K562 (cell line): Measurements from ENCODE around the gene IQSEC3. TPM values are rescaled to one million over a fixed set of nuclear protein-coding genes. Genes with fewer than 3 reads are reported as not detected.
"Not testable (repeated sequence)": the region's sequence is repeated elsewhere in the genome, so short reads cannot be mapped to it uniquely, and the experiment has no call there.

Experiments
- ATAC-seq: fragments of 200-7000 bp; cut with Tn5 transposase; 3 replicates; pipeline ENCODE4 v1.9.1; 2020; ENCODE audit warnings: moderate library complexity
- BruUV-seq: library from RNA; stranded (reverse); fragments of 400-500 nt; replicated peaks from 2 replicates; lab custom pipeline; 2021; lab: Mats Ljungman, UMichigan
- CTCF ChIA-PET: fragments of 300-600 bp; formaldehyde crosslinking; extraction: SDS; loops from one replicate; lab custom pipeline; 2021; ENCODE audit warnings: low intra/inter-chr PET ratio; lab: Yijun Ruan, JAX
- POLR2A ChIA-PET: fragments of 300-600, 350-650 bp; sonication (Branson Sonifier 250); formaldehyde crosslinking; extraction: SDS; loops from one replicate; lab custom pipeline; 2021; ENCODE audit warnings: antibody characterized with exemption, inconsistent platforms; lab: Yijun Ruan, JAX
- DNase-seq, 4 experiments: peaks; one replicate each; pipeline versions ENCODE4 v3.0.0 to v3.0.0-alpha.2; 2011 to 2018; ENCODE audit warnings: low spot score in 3 of 4, mixed read lengths in 3 of 4; ENCODE audit errors: extremely low read depth in 1 of 4
- FAIRE-seq: peaks from 2 replicates; lab custom pipeline; 2011; peaks lifted over from hg19 to GRCh38; lab: Jason Lieb, UNC
- H2AFZ ChIP-seq: 2 replicates; pipeline ENCODE4 v1.6.0; 2011; ENCODE audit warnings: low read depth, low read length, control low read depth, inconsistent platforms
- H3K27ac ChIP-seq: fragments of 200-600 bp; 3 replicates; pipeline ENCODE4 v1.8.0; 2011; ENCODE audit warnings: low read depth, mild to moderate bottlenecking, control low read depth, inconsistent platforms, low read length, moderate library complexity, mixed read lengths; ENCODE audit errors: extremely low read depth
- H3K27me3 ChIP-seq, 2 experiments: fragments of 300-600 bp in 1 of 2; 2 replicates in 1 of 2; 3 replicates in 1 of 2; pipeline versions ENCODE4 v1.6.0 to v1.8.0; 2011; ENCODE audit warnings: inconsistent platforms in 2 of 2, low read length in 2 of 2, mild to moderate bottlenecking in 1 of 2, mixed read lengths in 1 of 2, moderate library complexity in 1 of 2; ENCODE audit not compliant: control insufficient read depth in 2 of 2, insufficient read depth in 2 of 2
- H3K36me3 ChIP-seq: fragments of 300-600 bp; 3 replicates; pipeline ENCODE4 v1.8.0; 2011; ENCODE audit warnings: mild to moderate bottlenecking, low read length, inconsistent platforms; ENCODE audit not compliant: control insufficient read depth, insufficient read depth
- H3K4me1 ChIP-seq, 2 experiments: fragments of 200-600 bp in 1 of 2; replicated peaks in 1 of 2; 2 replicates in 1 of 2; 3 replicates in 1 of 2; pipeline versions ENCODE4 v1.5.1 to v1.8.0; 2011; ENCODE audit warnings: inconsistent platforms in 2 of 2, low read length in 2 of 2, mild to moderate bottlenecking in 1 of 2, mixed read lengths in 1 of 2, moderate library complexity in 1 of 2; ENCODE audit not compliant: control insufficient read depth in 2 of 2, insufficient read depth in 2 of 2
- H3K4me2 ChIP-seq: 2 replicates; pipeline ENCODE4 v1.6.1; 2011; ENCODE audit warnings: low read length, control low read depth, inconsistent platforms, mixed read lengths; ENCODE audit not compliant: insufficient read depth
- H3K4me3 ChIP-seq: fragments of 200-600 bp; sonication (generic), shearing (Covaris generic); 2 replicates; pipeline ENCODE4 v1.5.1; 2016; ENCODE audit warnings: control low read depth, inconsistent platforms
- H3K79me2 ChIP-seq: fragments of 200-600 bp; 3 replicates; pipeline ENCODE4 v1.8.0; 2011; ENCODE audit warnings: low read length, inconsistent platforms; ENCODE audit not compliant: control insufficient read depth, insufficient read depth
- H3K9ac ChIP-seq, 2 experiments: 2 replicates each; pipeline versions ENCODE4 v1.6.0 to v1.6.1; 2011; ENCODE audit warnings: low read depth in 2 of 2, low read length in 2 of 2, control low read depth in 1 of 2, inconsistent platforms in 1 of 2, mild to moderate bottlenecking in 1 of 2, mixed read lengths in 1 of 2; ENCODE audit not compliant: insufficient read depth in 1 of 2
- H3K9me1 ChIP-seq: one replicate; pipeline ENCODE4 v1.6.0; 2011; ENCODE audit warnings: inconsistent platforms, mild to moderate bottlenecking, low read length, moderate library complexity; ENCODE audit not compliant: control insufficient read depth, insufficient read depth
- H3K9me3 ChIP-seq: replicated peaks from 2 replicates; pipeline ENCODE4 v1.5.1; 2011; ENCODE audit warnings: low read depth, low read length, inconsistent platforms; ENCODE audit not compliant: control insufficient read depth, insufficient read depth
- H4K20me1 ChIP-seq: replicated peaks from 2 replicates; pipeline ENCODE4 v1.6.1; 2011; ENCODE audit warnings: low read length, inconsistent platforms, mixed read lengths; ENCODE audit not compliant: control insufficient read depth, insufficient read depth
- WGBS: fragments of 100-300 bp; shearing (Covaris generic); methylation state at CpG from one replicate; pipeline ENCODE4 v1.1.6; 2016; ENCODE audit warnings: low coverage, mixed read lengths; ENCODE audit not compliant: insufficient coverage; ENCODE audit errors: missing lambda C conversion rate; 5-methylcytosine and 5-hydroxymethylcytosine counted together
- in situ Hi-C: fragments of 300-500 bp; cut with MboI; formaldehyde crosslinking; loops from 4 replicates; pipeline ENCODE4 v1.15.0; 2018; ENCODE audit warnings: inconsistent platforms, mixed read lengths
- intact Hi-C: fragments of 100-400 bp; cut with micrococcal nuclease; formaldehyde crosslinking; loops from 2 replicates; pipeline ENCODE4 v1.14.2; 2022
- polyA plus RNA-seq, 8 experiments: library from polyadenylated mRNA; depleted of rRNA in 4 of 8; stranded (reverse) in 5 of 8; unstranded in 3 of 8; fragments of >200 nt; fragmentation: Nextera tagmentation in 2 of 8; fragmentation: Illumina TruSeq in 1 of 8; extraction: Ambion mirVana in 2 of 8; extraction: Trizol in 1 of 8; gene quantifications; 2 replicates each; pipeline versions ENCODE4 v1.2.1 to v1.2.3, GENCODE V29; 2011 to 2014; ENCODE audit warnings: inconsistent platforms in 1 of 8, missing spikeins in 1 of 8
- total RNA-seq, 7 experiments: library from RNA; depleted of rRNA in 6 of 7; stranded (reverse); fragments of >200 nt in 6 of 7; fragmentation: Illumina TruSeq in 2 of 7; extraction: Trizol in 2 of 7; gene quantifications; 2 replicates each; pipeline versions ENCODE4 v1.2.1 to v1.2.3, GENCODE V29; 2011 to 2021; ENCODE audit warnings: low replicate concordance in 1 of 7

Gene IQSEC3
- total and polyA plus RNA-seq, 9 of the 15 experiments (the other 6 are each of a cell fraction or from before 2014, with no cell fraction given): under 0.01 to 0.25 (median 0.08) TPM; not detected in 3

DNA sequence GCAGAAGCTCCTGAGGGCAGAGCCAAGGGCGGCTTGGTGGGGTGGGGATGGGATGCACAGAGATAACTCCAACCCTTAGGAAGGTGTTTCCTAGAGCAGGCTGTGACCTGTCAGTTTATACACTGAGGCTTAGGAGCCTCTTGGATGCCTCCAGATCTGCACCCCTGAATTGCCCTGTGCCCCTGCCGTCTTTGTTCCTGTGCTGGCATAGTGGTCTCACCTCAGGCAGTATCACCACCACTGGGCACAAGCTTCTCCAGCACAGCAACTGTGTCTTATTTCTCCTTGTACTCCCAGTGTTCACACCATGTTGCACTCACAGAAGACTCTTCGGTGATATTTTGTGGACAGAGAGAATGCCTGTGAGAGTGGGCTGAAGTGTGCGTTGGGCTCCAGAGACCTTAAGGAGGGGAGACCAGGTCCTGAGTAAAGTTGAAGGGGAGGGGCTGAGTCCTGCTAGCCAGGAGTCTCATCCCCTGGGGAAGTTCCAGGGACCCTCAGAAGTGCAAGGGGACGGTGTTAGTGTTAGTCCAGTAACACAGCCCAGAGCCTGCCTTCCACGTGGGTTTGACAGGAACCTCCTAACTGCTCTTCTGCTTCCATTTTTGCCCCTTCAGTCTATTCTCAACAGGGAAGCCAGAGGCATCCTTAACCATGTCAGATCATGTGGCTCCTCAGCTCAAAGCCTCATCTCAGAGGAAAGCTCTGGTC, 26.9 kb upstream of the IQSEC3 start:
- ATAC-seq, H3K9me3 ChIP-seq, H3K9me1 ChIP-seq, H3K27me3 ChIP-seq, H4K20me1 ChIP-seq, in situ Hi-C loops, H3K79me2 ChIP-seq, CTCF ChIA-PET, H3K36me3 ChIP-seq, intact Hi-C loops, POLR2A ChIA-PET, H3K4me3 ChIP-seq, FAIRE-seq, BruUV-seq: not testable (repeated sequence)
- Histone ChIP-seq H3K4me1 (peaks cover 4 to 16% of the 10 kb centered on the region in 2 experiments; a peak in 3 of 5 replicates), H2AFZ (peak overlapping the region; percentile 82), H3K9ac (peak overlapping the region; percentile 49 to 82; a peak in 2 of 4 replicates), H3K27ac (peak overlapping the region; percentile 81), H3K4me2 (peak overlapping the region; percentile 26)
- 27% methylated on average over 3 of the region's 6 CpGs for WGBS
- DNase-seq: peak in 2 of 4 experiments; percentile 2 to 24

DNA sequence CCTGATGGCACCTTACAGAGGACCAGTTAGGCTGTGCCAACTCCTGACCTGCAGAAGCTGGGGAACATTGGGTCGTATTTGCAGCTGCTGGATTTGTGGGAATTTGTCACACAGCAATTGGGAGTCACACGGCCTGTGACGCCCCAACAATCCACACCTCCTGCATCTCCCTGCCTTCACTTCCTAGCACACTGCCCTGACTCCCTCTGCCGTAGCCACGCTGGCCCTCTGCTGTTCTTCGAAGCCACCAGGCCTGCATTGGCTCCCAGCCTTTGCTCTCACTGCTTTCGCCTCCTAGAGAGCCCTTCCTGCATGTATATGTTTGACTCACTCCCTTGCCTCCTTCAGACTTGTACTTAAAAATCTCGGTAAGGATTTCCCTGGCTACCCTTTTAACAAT, 22.2 kb upstream of the IQSEC3 start:
- ATAC-seq, in situ Hi-C loops, CTCF ChIA-PET, H3K9me1 ChIP-seq, H3K4me3 ChIP-seq, FAIRE-seq, DNase-seq, H3K4me2 ChIP-seq, H3K27me3 ChIP-seq, H3K36me3 ChIP-seq, H3K79me2 ChIP-seq, H3K27ac ChIP-seq, intact Hi-C loops, H3K9me3 ChIP-seq, POLR2A ChIA-PET, H3K9ac ChIP-seq, H2AFZ ChIP-seq, H4K20me1 ChIP-seq, BruUV-seq: not testable (repeated sequence)
- H3K4me1 ChIP-seq: peaks cover 3 to 14% of the 10 kb centered on the region in 2 experiments; a peak in 3 of 5 replicates
- WGBS: 81% methylated on average over 6 of the region's 8 CpGs
